GM19452 (cell line): ENCODE measurements around the gene NAPSA.

Experiments used
- ATAC-seq: cut with Tn5 transposase; IDR thresholded peaks from one replicate; pipeline ENCODE4 v1.9.1; 2021; ENCODE audit not compliant: unreplicated experiment

Gene NAPSA

GRCh38 chr19:50384685-50385535, 19.5 kb upstream of the NAPSA start:
- ATAC-seq, result no peak

- ATAC-seq, result peak; percentile 79
These were observed 18.6 kb upstream of the NAPSA start, which contains the start of gene POLD1 for GRCh38 chr19:50383852-50384684. Gene POLD1 (plus strand): TSS chr19:50384347. CDS start chr19:50398852, 14,505 bp downstream.

GRCh38 chr19:50383001-50383851, 17.8 kb upstream of the NAPSA start:
- ATAC-seq, result peak; percentile 12

GRCh38 chr19:50381881-50382729, 16.7 kb upstream of the NAPSA start:
- ATAC-seq, result no peak

- no peak for ATAC-seq
These were observed 15.3 kb upstream of the NAPSA start for GRCh38 chr19:50380751-50381151.

GRCh38 chr19:50380137-50380536, 14.7 kb upstream of the NAPSA start:
- ATAC-seq, result no peak

GRCh38 chr19:50379602-50380001, 14.2 kb upstream of the NAPSA start:
- no peak for ATAC-seq

GRCh38 chr19:50378863-50379236, 13.4 kb upstream of the NAPSA start:
- no peak for ATAC-seq

GRCh38 chr19:50378169-50378862, 12.9 kb upstream of the NAPSA start:
- ATAC-seq, result no peak

- ATAC-seq, result no peak
These were observed 12.1 kb upstream of the NAPSA start for GRCh38 chr19:50377517-50377916.

- no peak for ATAC-seq
These were observed 11.6 kb upstream of the NAPSA start for GRCh38 chr19:50377051-50377461.

GRCh38 chr19:50376166-50377050, 11.0 kb upstream of the NAPSA start, which contains the start of gene NR1H2:
Gene NR1H2 (plus strand): TSS chr19:50376457. CDS start chr19:50377606, 1,149 bp downstream.
- ATAC-seq, result peak; percentile 87

GRCh38 chr19:50371914-50372475, 6.6 kb upstream of the NAPSA start:
- ATAC-seq, result no peak

- no peak for ATAC-seq
These were observed 3.5 kb upstream of the NAPSA start for GRCh38 chr19:50368649-50369570.

GRCh38 chr19:50362656-50363424, 2.6 kb downstream of the NAPSA start:
- ATAC-seq, result no peak

GRCh38 chr19:50362030-50362412, 3.4 kb downstream of the NAPSA start:
- ATAC-seq, result no peak
